Measurements from ENCODE around the gene ESAM. TPM values are rescaled to one million over a fixed set of nuclear protein-coding genes. Genes with fewer than 3 reads are reported as not detected.

The ESAM gene
- total RNA-seq, 1 donor from 2014 or later = not detected

- Mint-ChIP-seq H3K9me3 (no peaks in the 10 kb centered on the region), H3K27ac (no peak overlapping the region), H3K4me3 (peak overlapping the region; percentile 67), H3K27me3 (peaks cover 30% of the 10 kb centered on the region), H3K36me3 (ENCODE audit: low read depth) (no peaks in the 10 kb centered on the region), H3K4me1 (peaks cover 39% of the 10 kb centered on the region)
- no peak for DNase-seq
- intact Hi-C loops (cut with micrococcal nuclease) = loop anchor here (5.0 kb wide), 1 partner anchor 207 kb away; the partner anchor contains the start of gene CCDC15
Observed at GRCh38 chr11:124745270-124745834, 16.7 kb downstream of the ESAM start.

GRCh38 chr11:124743050-124743449 lies 19.0 kb downstream of the ESAM start:
- intact Hi-C loops (cut with micrococcal nuclease) = no loop called here
- H3K4me3 Mint-ChIP-seq = no peak overlapping the region
- DNase-seq = no peak
- H3K36me3 Mint-ChIP-seq (ENCODE audit: low read depth) = no peaks in the 10 kb centered on the region
- H3K9me3 Mint-ChIP-seq = no peaks in the 10 kb centered on the region
- H3K27ac Mint-ChIP-seq = no peak overlapping the region
- H3K27me3 Mint-ChIP-seq = peaks cover 39% of the 10 kb centered on the region
- peaks cover 25% of the 10 kb centered on the region for H3K4me1 Mint-ChIP-seq

- Mint-ChIP-seq H3K9me3 (no peaks in the 10 kb centered on the region), H3K27me3 (peaks cover 42% of the 10 kb centered on the region), H3K27ac (no peak overlapping the region), H3K36me3 (ENCODE audit: low read depth) (no peaks in the 10 kb centered on the region), H3K4me1 (peaks cover 25% of the 10 kb centered on the region), H3K4me3 (no peak overlapping the region)
- DNase-seq = no peak
- intact Hi-C loops (cut with micrococcal nuclease) = no loop called here
Observed at GRCh38 chr11:124742555-124742954, 19.5 kb downstream of the ESAM start.

- DNase-seq = peak; percentile 83
- Mint-ChIP-seq H3K36me3 (ENCODE audit: low read depth) (no peaks in the 10 kb centered on the region), H3K27me3 (peaks cover 56% of the 10 kb centered on the region), H3K4me3 (peak overlapping the region; percentile 79), H3K4me1 (peaks cover 15% of the 10 kb centered on the region), H3K27ac (no peak overlapping the region), H3K9me3 (no peaks in the 10 kb centered on the region)
- intact Hi-C loops (cut with micrococcal nuclease) = no loop called here
Observed at GRCh38 chr11:124740277-124740882, 21.7 kb downstream of the ESAM start.

GRCh38 chr11:124739479-124740276 lies 22.4 kb downstream of the ESAM start, which contains the start of gene NRGN:
Gene NRGN, plus strand, starts transcription at chr11:124739942. Its CDS starts 143 bp downstream, at chr11:124740085.
- Mint-ChIP-seq H3K9me3 (no peaks in the 10 kb centered on the region), H3K4me1 (peaks cover 11% of the 10 kb centered on the region), H3K27ac (peak within 1 kb of the TSS; percentile 31), H3K4me3 (peak within 1 kb of the TSS; percentile 79), H3K27me3 (peaks cover 56% of the 10 kb centered on the region), H3K36me3 (ENCODE audit: low read depth) (no peaks in the 10 kb centered on the region)
- peak; percentile 95 for DNase-seq
- intact Hi-C loops (cut with micrococcal nuclease) = loop anchor here (1.0 kb wide), 2 partner anchors 8 to 66 kb away; partner anchors contain the start of genes SIAE and SPA17

- Mint-ChIP-seq H3K27me3 (peaks cover 52% of the 10 kb centered on the region), H3K9me3 (no peaks in the 10 kb centered on the region), H3K4me3 (peak overlapping the region; percentile 79), H3K36me3 (ENCODE audit: low read depth) (no peaks in the 10 kb centered on the region), H3K4me1 (peaks cover 9% of the 10 kb centered on the region), H3K27ac (peak overlapping the region; percentile 31)
- no peak for DNase-seq
- intact Hi-C loops (cut with micrococcal nuclease) = loop anchor here (1.0 kb wide), 2 partner anchors 8 to 66 kb away; partner anchors contain the start of genes SIAE and SPA17
Observed at GRCh38 chr11:124738713-124739478, 23.2 kb downstream of the ESAM start.

- no peaks in the 10 kb centered on the region for H3K36me3 Mint-ChIP-seq (ENCODE audit: low read depth)
- no peak overlapping the region for H3K4me3 Mint-ChIP-seq
- peaks cover 48% of the 10 kb centered on the region for H3K27me3 Mint-ChIP-seq
- intact Hi-C loops (cut with micrococcal nuclease) = no loop called here
- DNase-seq = no peak
- no peaks in the 10 kb centered on the region for H3K9me3 Mint-ChIP-seq
- no peak overlapping the region for H3K27ac Mint-ChIP-seq
- H3K4me1 Mint-ChIP-seq = peaks cover 9% of the 10 kb centered on the region
Observed at GRCh38 chr11:124737638-124738305, 24.3 kb downstream of the ESAM start.

GRCh38 chr11:124736736-124737135 lies 25.4 kb downstream of the ESAM start:
- Mint-ChIP-seq H3K4me3 (no peak overlapping the region), H3K36me3 (ENCODE audit: low read depth) (no peaks in the 10 kb centered on the region), H3K4me1 (peaks cover 9% of the 10 kb centered on the region), H3K27ac (no peak overlapping the region), H3K9me3 (no peaks in the 10 kb centered on the region), H3K27me3 (peaks cover 43% of the 10 kb centered on the region)
- intact Hi-C loops (cut with micrococcal nuclease) = no loop called here
- DNase-seq = no peak

- intact Hi-C loops (cut with micrococcal nuclease) = no loop called here
- Mint-ChIP-seq H3K36me3 (ENCODE audit: low read depth) (no peaks in the 10 kb centered on the region), H3K4me3 (no peak overlapping the region), H3K27me3 (peaks cover 25% of the 10 kb centered on the region), H3K4me1 (peaks cover 4% of the 10 kb centered on the region), H3K9me3 (no peaks in the 10 kb centered on the region), H3K27ac (no peak overlapping the region)
- DNase-seq = no peak
Observed at GRCh38 chr11:124732230-124732629, 29.9 kb downstream of the ESAM start.

- Mint-ChIP-seq H3K27ac (no peak overlapping the region), H3K4me3 (no peak overlapping the region), H3K4me1 (peaks cover 4% of the 10 kb centered on the region), H3K36me3 (ENCODE audit: low read depth) (no peaks in the 10 kb centered on the region), H3K9me3 (no peaks in the 10 kb centered on the region), H3K27me3 (peaks cover 16% of the 10 kb centered on the region)
- intact Hi-C loops (cut with micrococcal nuclease) = no loop called here
- no peak for DNase-seq
Observed at GRCh38 chr11:124729571-124729970, 32.5 kb downstream of the ESAM start.

- Mint-ChIP-seq H3K4me1 (peaks cover 4% of the 10 kb centered on the region), H3K27ac (no peak overlapping the region), H3K36me3 (ENCODE audit: low read depth) (no peaks in the 10 kb centered on the region), H3K9me3 (no peaks in the 10 kb centered on the region), H3K4me3 (no peak overlapping the region), H3K27me3 (peaks cover 31% of the 10 kb centered on the region)
- no peak for DNase-seq
- intact Hi-C loops (cut with micrococcal nuclease) = no loop called here
Observed at GRCh38 chr11:124728134-124728533, 34.0 kb downstream of the ESAM start.

- peaks cover 4% of the 10 kb centered on the region for H3K4me1 Mint-ChIP-seq
- peaks cover 37% of the 10 kb centered on the region for H3K27me3 Mint-ChIP-seq
- no peak overlapping the region for H3K27ac Mint-ChIP-seq
- intact Hi-C loops (cut with micrococcal nuclease) = no loop called here
- H3K9me3 Mint-ChIP-seq = no peaks in the 10 kb centered on the region
- H3K4me3 Mint-ChIP-seq = no peak overlapping the region
- no peaks in the 10 kb centered on the region for H3K36me3 Mint-ChIP-seq (ENCODE audit: low read depth)
- DNase-seq = no peak
Observed at GRCh38 chr11:124727474-124727873, 34.6 kb downstream of the ESAM start.

- Mint-ChIP-seq H3K4me3 (no peak overlapping the region), H3K4me1 (no peaks in the 10 kb centered on the region), H3K9me3 (no peaks in the 10 kb centered on the region), H3K36me3 (ENCODE audit: low read depth) (no peaks in the 10 kb centered on the region), H3K27ac (no peak overlapping the region), H3K27me3 (peaks cover 43% of the 10 kb centered on the region)
- intact Hi-C loops (cut with micrococcal nuclease) = no loop called here
- no peak for DNase-seq
Observed at GRCh38 chr11:124725719-124726105, 36.4 kb downstream of the ESAM start.
